Measurements from ENCODE around the gene SRRM5.

GRCh38 chr19:43611788-43612187, at the start of gene SRRM5:
- TF ChIP-seq GATA2 (IDR thresholded peaks at IDR 0.05; ENCODE audit: low read depth, low read length) (no peak), GATA3 (IDR thresholded peaks at IDR 0.05; ENCODE audit: low read depth, low read length) (no peak)
